WTC11 (cell line): Measurements from ENCODE around the gene TPBGL. TPM values are rescaled to one million over a fixed set of nuclear protein-coding genes. Genes with fewer than 3 reads are reported as not detected.

ENCODE experiments used
- ELF4 ChIP-seq: sonication (generic); formaldehyde crosslinking; IDR thresholded peaks from 2 replicates; pipeline ENCODE4 v1.8.1; 2022; ENCODE audit warnings: low read depth, mild to moderate bottlenecking, moderate library complexity, missing genetic modification reagents
- ESRRA ChIP-seq: sonication (generic); formaldehyde crosslinking; IDR thresholded peaks from 2 replicates; pipeline ENCODE4 v1.8.1; 2022; ENCODE audit warnings: mild to moderate bottlenecking, missing genetic modification reagents, borderline replicate concordance
- GABPB1 ChIP-seq: sonication (generic); formaldehyde crosslinking; IDR thresholded peaks from 2 replicates; pipeline ENCODE4 v1.8.1; 2023; ENCODE audit warnings: mild to moderate bottlenecking, missing genetic modification reagents
- HMGXB4 ChIP-seq: sonication (generic); formaldehyde crosslinking; IDR thresholded peaks from 2 replicates; pipeline ENCODE4 v1.8.1; 2023; ENCODE audit warnings: mild to moderate bottlenecking, moderate library complexity, missing genetic modification reagents
- IRF1 ChIP-seq: sonication (generic); formaldehyde crosslinking; IDR thresholded peaks from 2 replicates; pipeline ENCODE4 v1.8.0; 2023; ENCODE audit warnings: missing genetic modification reagents
- MXD4 ChIP-seq: fragments of 250-450 bp; sonication (Bioruptor Pico); IDR thresholded peaks from 2 replicates; pipeline ENCODE4 v1.8.0; 2021; ENCODE audit warnings: mild to moderate bottlenecking, moderate library complexity, borderline replicate concordance
- NR1H2 ChIP-seq: sonication (generic); formaldehyde crosslinking; IDR thresholded peaks from 2 replicates; pipeline ENCODE4 v1.9.0; 2021; ENCODE audit warnings: mild to moderate bottlenecking, moderate library complexity, missing genetic modification reagents
- NR3C1 ChIP-seq: sonication (generic); formaldehyde crosslinking; conservative IDR thresholded peaks from 2 replicates; pipeline ENCODE4 v1.8.1; 2023; ENCODE audit warnings: low read depth, mild to moderate bottlenecking, missing genetic modification reagents
- RELA ChIP-seq: sonication (generic); formaldehyde crosslinking; IDR thresholded peaks from 2 replicates; pipeline ENCODE4 v1.8.1; 2022; ENCODE audit warnings: missing genetic modification reagents, mild to moderate bottlenecking, borderline replicate concordance
- SP1 ChIP-seq: sonication (generic); formaldehyde crosslinking; conservative IDR thresholded peaks from 2 replicates; pipeline ENCODE4 v1.8.1; 2022; ENCODE audit warnings: missing genetic modification reagents
- TEAD1 ChIP-seq: sonication (generic); formaldehyde crosslinking; IDR thresholded peaks from 2 replicates; pipeline ENCODE4 v1.8.0; 2022; ENCODE audit warnings: mild to moderate bottlenecking, missing genetic modification reagents
- TEAD4 ChIP-seq: sonication (generic); formaldehyde crosslinking; IDR thresholded peaks from 2 replicates; pipeline ENCODE4 v1.8.0; 2022; ENCODE audit warnings: mild to moderate bottlenecking, missing genetic modification reagents
- TP53 ChIP-seq: sonication (generic); formaldehyde crosslinking; IDR thresholded peaks from 2 replicates; pipeline ENCODE4 v1.8.1; 2023; ENCODE audit warnings: mild to moderate bottlenecking, missing genetic modification reagents
- ZNF416 ChIP-seq: fragments of 250-450 bp; sonication (Bioruptor Pico); IDR thresholded peaks from 2 replicates; pipeline ENCODE4 v1.9.0; 2021; ENCODE audit warnings: mild to moderate bottlenecking, inconsistent platforms
- ZNF425 ChIP-seq: fragments of 250-450 bp; sonication (Bioruptor Pico); conservative IDR thresholded peaks from 2 replicates; pipeline ENCODE4 v1.9.0; 2021; ENCODE audit warnings: mild to moderate bottlenecking
- ZNF671 ChIP-seq: fragments of 250-450 bp; sonication (Bioruptor Pico); IDR thresholded peaks from 2 replicates; pipeline ENCODE4 v1.8.0; 2021; ENCODE audit warnings: mild to moderate bottlenecking
- ZSCAN18 ChIP-seq: fragments of 250-450 bp; sonication (Bioruptor Pico); IDR thresholded peaks from 2 replicates; pipeline ENCODE4 v2.1.2; 2022; ENCODE audit warnings: mild to moderate bottlenecking, moderate library complexity
- total RNA-seq: library from RNA; stranded (reverse); gene quantifications from 3 replicates; pipeline ENCODE4 v1.2.3, GENCODE V29; 2021
- TF ChIP-seq, protein P1 (sequence below): sonication (generic); formaldehyde crosslinking; IDR thresholded peaks from 2 replicates; pipeline ENCODE4 v1.8.1; 2023; ENCODE audit warnings: mild to moderate bottlenecking, missing genetic modification reagents, borderline replicate concordance
- TF ChIP-seq, protein P2 (sequence below): sonication (generic); formaldehyde crosslinking; IDR thresholded peaks from 2 replicates; pipeline ENCODE4 v1.8.0; 2022; ENCODE audit warnings: mild to moderate bottlenecking, missing genetic modification reagents
- TF ChIP-seq, protein P3 (sequence below): sonication (generic); formaldehyde crosslinking; IDR thresholded peaks from 2 replicates; pipeline ENCODE4 v1.8.0; 2022; ENCODE audit warnings: mild to moderate bottlenecking, missing genetic modification reagents
- TF ChIP-seq, protein P4 (sequence below): sonication (generic); formaldehyde crosslinking; IDR thresholded peaks from 2 replicates; pipeline ENCODE4 v1.8.0; 2023; ENCODE audit warnings: missing genetic modification reagents, mild to moderate bottlenecking, borderline replicate concordance

The TPBGL gene
- total RNA-seq, 1 experiment from 2014 or later: 0.37 TPM

DNA sequence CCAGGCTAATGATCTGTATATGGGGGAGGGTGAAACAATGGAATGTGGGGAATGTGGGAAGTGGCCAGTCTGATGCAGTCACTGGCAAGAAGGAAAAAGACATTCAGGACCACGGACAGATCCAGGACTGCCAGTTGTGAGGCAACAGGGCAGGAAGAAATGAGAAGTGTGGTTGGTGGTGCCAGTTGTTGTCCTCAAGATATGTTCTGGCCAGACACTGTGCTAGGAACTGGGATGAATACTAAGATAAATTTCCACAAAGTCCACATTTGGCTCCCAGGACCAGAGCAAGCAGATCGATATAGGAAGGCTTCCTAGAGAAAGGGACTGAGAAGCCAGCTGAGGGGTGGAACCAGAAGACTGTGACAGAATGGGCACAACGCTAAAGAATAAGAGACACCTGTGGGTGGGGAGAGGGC is 6.8 kb upstream of the TPBGL start (continued):
- TF ChIP-seq, protein P1, sequence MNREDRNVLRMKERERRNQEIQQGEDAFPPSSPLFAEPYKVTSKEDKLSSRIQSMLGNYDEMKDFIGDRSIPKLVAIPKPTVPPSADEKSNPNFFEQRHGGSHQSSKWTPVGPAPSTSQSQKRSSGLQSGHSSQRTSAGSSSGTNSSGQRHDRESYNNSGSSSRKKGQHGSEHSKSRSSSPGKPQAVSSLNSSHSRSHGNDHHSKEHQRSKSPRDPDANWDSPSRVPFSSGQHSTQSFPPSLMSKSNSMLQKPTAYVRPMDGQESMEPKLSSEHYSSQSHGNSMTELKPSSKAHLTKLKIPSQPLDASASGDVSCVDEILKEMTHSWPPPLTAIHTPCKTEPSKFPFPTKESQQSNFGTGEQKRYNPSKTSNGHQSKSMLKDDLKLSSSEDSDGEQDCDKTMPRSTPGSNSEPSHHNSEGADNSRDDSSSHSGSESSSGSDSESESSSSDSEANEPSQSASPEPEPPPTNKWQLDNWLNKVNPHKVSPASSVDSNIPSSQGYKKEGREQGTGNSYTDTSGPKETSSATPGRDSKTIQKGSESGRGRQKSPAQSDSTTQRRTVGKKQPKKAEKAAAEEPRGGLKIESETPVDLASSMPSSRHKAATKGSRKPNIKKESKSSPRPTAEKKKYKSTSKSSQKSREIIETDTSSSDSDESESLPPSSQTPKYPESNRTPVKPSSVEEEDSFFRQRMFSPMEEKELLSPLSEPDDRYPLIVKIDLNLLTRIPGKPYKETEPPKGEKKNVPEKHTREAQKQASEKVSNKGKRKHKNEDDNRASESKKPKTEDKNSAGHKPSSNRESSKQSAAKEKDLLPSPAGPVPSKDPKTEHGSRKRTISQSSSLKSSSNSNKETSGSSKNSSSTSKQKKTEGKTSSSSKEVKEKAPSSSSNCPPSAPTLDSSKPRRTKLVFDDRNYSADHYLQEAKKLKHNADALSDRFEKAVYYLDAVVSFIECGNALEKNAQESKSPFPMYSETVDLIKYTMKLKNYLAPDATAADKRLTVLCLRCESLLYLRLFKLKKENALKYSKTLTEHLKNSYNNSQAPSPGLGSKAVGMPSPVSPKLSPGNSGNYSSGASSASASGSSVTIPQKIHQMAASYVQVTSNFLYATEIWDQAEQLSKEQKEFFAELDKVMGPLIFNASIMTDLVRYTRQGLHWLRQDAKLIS (CRISPR knock-in tag): no peak
- TF ChIP-seq, protein P2, sequence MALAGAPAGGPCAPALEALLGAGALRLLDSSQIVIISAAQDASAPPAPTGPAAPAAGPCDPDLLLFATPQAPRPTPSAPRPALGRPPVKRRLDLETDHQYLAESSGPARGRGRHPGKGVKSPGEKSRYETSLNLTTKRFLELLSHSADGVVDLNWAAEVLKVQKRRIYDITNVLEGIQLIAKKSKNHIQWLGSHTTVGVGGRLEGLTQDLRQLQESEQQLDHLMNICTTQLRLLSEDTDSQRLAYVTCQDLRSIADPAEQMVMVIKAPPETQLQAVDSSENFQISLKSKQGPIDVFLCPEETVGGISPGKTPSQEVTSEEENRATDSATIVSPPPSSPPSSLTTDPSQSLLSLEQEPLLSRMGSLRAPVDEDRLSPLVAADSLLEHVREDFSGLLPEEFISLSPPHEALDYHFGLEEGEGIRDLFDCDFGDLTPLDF (CRISPR knock-in tag): no peak
- TF ChIP-seq SP1 (CRISPR knock-in tag) (no peak), RELA (CRISPR knock-in tag) (no peak), ELF4 (no peak), GABPB1 (CRISPR knock-in tag) (0 out of 2 replicates have a peak, but pooled peaks have one; percentile 20), IRF1 (CRISPR knock-in tag) (peak; percentile 59; the same call in 1 of the 2 replicates), ZNF671 (no peak), TEAD4 (CRISPR knock-in tag) (peak; percentile 95), ZNF425 (CRISPR knock-in tag) (no peak), NR1H2 (CRISPR knock-in tag) (no peak), ZSCAN18 (CRISPR knock-in tag) (no peak), TP53 (no peak), TEAD1 (peak; percentile 97), ZNF416 (CRISPR knock-in tag) (no peak), HMGXB4 (no peak), ESRRA (CRISPR knock-in tag) (0 out of 2 replicates have a peak, but pooled peaks have one; percentile 55), NR3C1 (CRISPR knock-in tag) (no peak), MXD4 (CRISPR knock-in tag) (no peak)
- TF ChIP-seq, protein P3, sequence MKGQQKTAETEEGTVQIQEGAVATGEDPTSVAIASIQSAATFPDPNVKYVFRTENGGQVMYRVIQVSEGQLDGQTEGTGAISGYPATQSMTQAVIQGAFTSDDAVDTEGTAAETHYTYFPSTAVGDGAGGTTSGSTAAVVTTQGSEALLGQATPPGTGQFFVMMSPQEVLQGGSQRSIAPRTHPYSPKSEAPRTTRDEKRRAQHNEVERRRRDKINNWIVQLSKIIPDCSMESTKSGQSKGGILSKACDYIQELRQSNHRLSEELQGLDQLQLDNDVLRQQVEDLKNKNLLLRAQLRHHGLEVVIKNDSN (CRISPR knock-in tag): peak; percentile 40; the same call in 1 of the 2 replicates
- TF ChIP-seq, protein P4, sequence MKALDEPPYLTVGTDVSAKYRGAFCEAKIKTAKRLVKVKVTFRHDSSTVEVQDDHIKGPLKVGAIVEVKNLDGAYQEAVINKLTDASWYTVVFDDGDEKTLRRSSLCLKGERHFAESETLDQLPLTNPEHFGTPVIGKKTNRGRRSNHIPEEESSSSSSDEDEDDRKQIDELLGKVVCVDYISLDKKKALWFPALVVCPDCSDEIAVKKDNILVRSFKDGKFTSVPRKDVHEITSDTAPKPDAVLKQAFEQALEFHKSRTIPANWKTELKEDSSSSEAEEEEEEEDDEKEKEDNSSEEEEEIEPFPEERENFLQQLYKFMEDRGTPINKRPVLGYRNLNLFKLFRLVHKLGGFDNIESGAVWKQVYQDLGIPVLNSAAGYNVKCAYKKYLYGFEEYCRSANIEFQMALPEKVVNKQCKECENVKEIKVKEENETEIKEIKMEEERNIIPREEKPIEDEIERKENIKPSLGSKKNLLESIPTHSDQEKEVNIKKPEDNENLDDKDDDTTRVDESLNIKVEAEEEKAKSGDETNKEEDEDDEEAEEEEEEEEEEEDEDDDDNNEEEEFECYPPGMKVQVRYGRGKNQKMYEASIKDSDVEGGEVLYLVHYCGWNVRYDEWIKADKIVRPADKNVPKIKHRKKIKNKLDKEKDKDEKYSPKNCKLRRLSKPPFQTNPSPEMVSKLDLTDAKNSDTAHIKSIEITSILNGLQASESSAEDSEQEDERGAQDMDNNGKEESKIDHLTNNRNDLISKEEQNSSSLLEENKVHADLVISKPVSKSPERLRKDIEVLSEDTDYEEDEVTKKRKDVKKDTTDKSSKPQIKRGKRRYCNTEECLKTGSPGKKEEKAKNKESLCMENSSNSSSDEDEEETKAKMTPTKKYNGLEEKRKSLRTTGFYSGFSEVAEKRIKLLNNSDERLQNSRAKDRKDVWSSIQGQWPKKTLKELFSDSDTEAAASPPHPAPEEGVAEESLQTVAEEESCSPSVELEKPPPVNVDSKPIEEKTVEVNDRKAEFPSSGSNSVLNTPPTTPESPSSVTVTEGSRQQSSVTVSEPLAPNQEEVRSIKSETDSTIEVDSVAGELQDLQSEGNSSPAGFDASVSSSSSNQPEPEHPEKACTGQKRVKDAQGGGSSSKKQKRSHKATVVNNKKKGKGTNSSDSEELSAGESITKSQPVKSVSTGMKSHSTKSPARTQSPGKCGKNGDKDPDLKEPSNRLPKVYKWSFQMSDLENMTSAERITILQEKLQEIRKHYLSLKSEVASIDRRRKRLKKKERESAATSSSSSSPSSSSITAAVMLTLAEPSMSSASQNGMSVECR: 0 out of 2 replicates have a peak, but pooled peaks have one; percentile 32
